GM12878 (cell line): ENCODE data around the gene AGBL4. TPM values are rescaled to one million over a fixed set of nuclear protein-coding genes. Genes with fewer than 3 reads are reported as not detected.

Experiments used
- ATAC-seq: fragments of 200-7000 bp; cut with Tn5 transposase; 3 replicates; pipeline ENCODE4 v1.9.1; 2020; ENCODE audit warnings: mild to moderate bottlenecking, moderate library complexity
- BruUV-seq: library from RNA; stranded (reverse); fragments of 400-500 nt; replicated peaks from 2 replicates; lab custom pipeline; 2021; lab: Mats Ljungman, UMichigan
- CTCF ChIA-PET: fragments of 300-600 bp; sonication (Branson Sonifier 250); formaldehyde crosslinking; extraction: SDS; loops from one replicate; lab custom pipeline; 2021; ENCODE audit warnings: inconsistent platforms; lab: Yijun Ruan, JAX
- POLR2A ChIA-PET: fragments of 350-600 bp; formaldehyde crosslinking; extraction: SDS; loops from one replicate; lab custom pipeline; 2021; ENCODE audit warnings: inconsistent platforms; lab: Charles Lee
- RAD21 ChIA-PET: fragments of 300-600 bp; sonication (Branson Sonifier 250); formaldehyde crosslinking; loops from one replicate; lab custom pipeline; 2023; ENCODE audit warnings: antibody characterized with exemption; ENCODE audit not compliant: unreplicated experiment; lab: Charles Lee
- SMC1A ChIA-PET: fragments of 300-600 bp; sonication (Branson Sonifier 250); formaldehyde crosslinking; loops from one replicate; lab custom pipeline; 2023; ENCODE audit not compliant: unreplicated experiment, uncharacterized antibody; lab: Charles Lee
- DNase-seq: peaks from one replicate; pipeline ENCODE4 v3.0.0-alpha.2; 2011; ENCODE audit warnings: low read depth, low spot score
- FAIRE-seq: peaks from 3 replicates; lab custom pipeline; 2011; peaks lifted over from hg19 to GRCh38; lab: Jason Lieb, UNC
- H2AFZ ChIP-seq: 2 replicates; pipeline ENCODE4 v1.6.0; 2011; ENCODE audit warnings: low read depth, low read length, control low read depth; ENCODE audit not compliant: control insufficient read depth
- H3K27ac ChIP-seq: 2 replicates; pipeline ENCODE4 v1.5.1; 2011; ENCODE audit warnings: control low read depth; ENCODE audit not compliant: control insufficient read depth, insufficient read depth
- H3K27me3 ChIP-seq, 2 experiments: replicated peaks in 1 of 2; 2 replicates each; pipeline versions ENCODE4 v1.6.0 to v1.6.1; 2011; ENCODE audit warnings: low read length in 1 of 2; ENCODE audit not compliant: control insufficient read depth in 2 of 2, insufficient read depth in 2 of 2
- H3K36me3 ChIP-seq, 2 experiments: 2 replicates each; pipeline ENCODE4 v1.5.1; 2011; ENCODE audit warnings: low read length in 1 of 2; ENCODE audit not compliant: control insufficient read depth in 2 of 2, insufficient read depth in 2 of 2
- H3K4me1 ChIP-seq: 2 replicates; pipeline ENCODE4 v1.6.1; 2011; ENCODE audit warnings: mild to moderate bottlenecking, low read length, moderate library complexity, mixed read lengths; ENCODE audit not compliant: control insufficient read depth, insufficient read depth
- H3K4me2 ChIP-seq: 2 replicates; pipeline ENCODE4 v1.6.0; 2011; ENCODE audit warnings: control low read depth; ENCODE audit not compliant: control insufficient read depth, insufficient read depth
- H3K4me3 ChIP-seq: fragments of 200-600 bp; sonication (generic); 2 replicates; pipeline ENCODE4 v1.5.1; 2016
- H3K79me2 ChIP-seq: 2 replicates; pipeline ENCODE4 v1.6.0; 2011; ENCODE audit warnings: low read length; ENCODE audit not compliant: control insufficient read depth, insufficient read depth
- H3K9ac ChIP-seq: 2 replicates; pipeline ENCODE4 v1.8.0; 2011; ENCODE audit warnings: low read length, control low read depth, mixed read lengths; ENCODE audit not compliant: control insufficient read depth, insufficient read depth
- H3K9me3 ChIP-seq: replicated peaks from 3 replicates; pipeline ENCODE4 v1.5.1; 2011; ENCODE audit warnings: mild to moderate bottlenecking, low read length; ENCODE audit not compliant: control insufficient read depth, insufficient read depth
- H4K20me1 ChIP-seq: 2 replicates; pipeline ENCODE4 v1.6.0; 2011; ENCODE audit not compliant: control insufficient read depth, insufficient read depth
- BACH1 ChIP-seq: fragments of 450-650 bp; IDR thresholded peaks from 2 replicates; pipeline ENCODE4 v1.6.1; 2017; ENCODE audit warnings: mild to moderate bottlenecking, borderline replicate concordance
- BCLAF1 ChIP-seq: fragments of 450-650 bp; IDR thresholded peaks from 2 replicates; pipeline ENCODE4 v1.6.1; 2017; ENCODE audit warnings: antibody characterized with exemption, mild to moderate bottlenecking, moderate library complexity
- CEBPB ChIP-seq, 2 experiments: fragments of 150-350 bp in 1 of 2; IDR thresholded peaks; 2 replicates each; pipeline ENCODE4 v1.6.1; 2012 to 2014; ENCODE audit warnings: low read depth in 2 of 2, low read length in 2 of 2, borderline replicate concordance in 1 of 2, inconsistent platforms in 1 of 2
- HDAC6 ChIP-seq: fragments of 200-600 bp; sonication (generic); IDR thresholded peaks from one replicate; pipeline ENCODE4 v1.8.0; 2017; ENCODE audit warnings: antibody characterized with exemption; ENCODE audit not compliant: unreplicated experiment
- JUND ChIP-seq: IDR thresholded peaks from 2 replicates; pipeline ENCODE4 v1.6.1; 2012; ENCODE audit warnings: low read depth, mild to moderate bottlenecking, low read length, improper control_type of control experiment, moderate library complexity
- MYC ChIP-seq: IDR thresholded peaks from 2 replicates; pipeline ENCODE4 v1.6.1; 2011; ENCODE audit warnings: mild to moderate bottlenecking, low read length, moderate library complexity, inconsistent platforms; ENCODE audit not compliant: insufficient read depth, insufficient replicate concordance, insufficient read length, severe bottlenecking
- NR2C1 ChIP-seq: fragments of 450-650 bp; IDR thresholded peaks from 2 replicates; pipeline ENCODE4 v1.6.1; 2017; ENCODE audit warnings: antibody characterized with exemption, mild to moderate bottlenecking, moderate library complexity
- NRF1 ChIP-seq: conservative IDR thresholded peaks from 2 replicates; pipeline ENCODE4 v1.6.1; 2011; ENCODE audit warnings: mild to moderate bottlenecking, low read depth, low read length, improper control_type of control experiment
- SMAD5 ChIP-seq: IDR thresholded peaks from 2 replicates; pipeline ENCODE4 v1.6.1; 2016; ENCODE audit warnings: antibody characterized with exemption, low read depth
- USF1 ChIP-seq: IDR thresholded peaks from 2 replicates; pipeline ENCODE4 v1.6.1; 2011; ENCODE audit warnings: borderline replicate concordance, low read depth, mild to moderate bottlenecking, moderate library complexity, mixed read lengths, low read length; ENCODE audit not compliant: insufficient read depth; ENCODE audit errors: extremely low read length
- ZNF274 ChIP-seq: IDR thresholded peaks from one replicate; pipeline ENCODE4 v1.8.0; 2011; ENCODE audit not compliant: insufficient read length, insufficient read depth
- in situ Hi-C: fragments of 300-500 bp; cut with MboI; formaldehyde crosslinking; loops from 9 replicates; pipeline ENCODE4 v1.14.3; 2018; ENCODE audit warnings: mixed read lengths
- intact Hi-C: fragments of 100-400 bp; cut with micrococcal nuclease; formaldehyde crosslinking; loops from one replicate; pipeline ENCODE4 v1.14.2; 2022; ENCODE audit not compliant: unreplicated experiment
- polyA plus RNA-seq, 11 experiments: library from polyadenylated mRNA; depleted of rRNA in 4 of 11; unstranded in 6 of 11; stranded (reverse) in 5 of 11; fragments of >200 nt; fragmentation: Nextera tagmentation in 4 of 11; fragmentation: Illumina TruSeq in 1 of 11; extraction: Ambion mirVana in 4 of 11; extraction: Trizol in 1 of 11; gene quantifications; 1 replicate in 1 of 11; 2 replicates in 10 of 11; pipeline versions ENCODE4 v1.2.1 to v1.2.3, GENCODE V29; 2011 to 2016; ENCODE audit warnings: inconsistent platforms in 2 of 11, missing spikeins in 2 of 11, low read depth in 1 of 11
- total RNA-seq, 4 experiments: library from RNA; depleted of rRNA in 3 of 4; stranded (reverse); fragments of >200 nt in 3 of 4; fragmentation: Illumina TruSeq in 1 of 4; extraction: Trizol in 1 of 4; gene quantifications; 2 replicates each; pipeline versions ENCODE4 v1.2.1 to v1.2.3, GENCODE V29; 2013 to 2021

AGBL4 gene
- total and polyA plus RNA-seq, 10 of the 15 experiments (the other 5 are each of a cell fraction or from before 2014, with no cell fraction given), result 0.31 TPM; not detected in 9

GRCh38 chr1:49319426-49319963 lies 704.3 kb downstream of the AGBL4 start:
- ATAC-seq, result no peak

More at GRCh38 chr1:49319426-49319963, 704.3 kb downstream of the AGBL4 start:
- H3K9me3 ChIP-seq, result no peaks in the 10 kb centered on the region
- FAIRE-seq (no peak), DNase-seq (no peak)
- in situ Hi-C loops (no loop called here), intact Hi-C loops (no loop called here)
- H3K4me2 ChIP-seq, result no peak overlapping the region
- H3K36me3 ChIP-seq, result no peaks in the 10 kb centered on the region
- H4K20me1 ChIP-seq, result no peaks in the 10 kb centered on the region
- ChIA-PET POLR2A (no interaction called here), RAD21 (no interaction called here), SMC1A (no interaction called here), CTCF (no interaction called here)
- no peaks in the 10 kb centered on the region for H3K4me1 ChIP-seq
- no peak overlapping the region for H3K27ac ChIP-seq
- H3K9ac ChIP-seq, result no peak overlapping the region
- H3K4me3 ChIP-seq, result no peak overlapping the region
- no peak overlapping the region for H2AFZ ChIP-seq
- TF ChIP-seq HDAC6 (no peak), BCLAF1 (no peak), ZNF274 (no peak), NR2C1 (no peak), NRF1 (no peak), JUND (no peak), USF1 (no peak), SMAD5 (no peak), BACH1 (no peak), CEBPB (IDR thresholded peaks at IDR 0.05; ENCODE audit: borderline replicate concordance in 1 of 2, low read depth in 2 of 2, low read length in 2 of 2) (no peak), MYC (no peak)
- H3K79me2 ChIP-seq, result no peaks in the 10 kb centered on the region
- H3K27me3 ChIP-seq, result no peaks in the 10 kb centered on the region
- no TSS peak for BruUV-seq
